LNCaP clone FGC (cell line): ENCODE data around the gene ZNF423.
"Not testable (repeated sequence)": the region's sequence is repeated elsewhere in the genome, so short reads cannot be mapped to it uniquely, and the experiment has no call there.

Experiments
- DNase-seq: peaks from one replicate; pipeline ENCODE4 v3.0.0-alpha.2; 2011; ENCODE audit warnings: low read depth
- H3K4me3 ChIP-seq: 2 replicates; pipeline ENCODE4 v1.5.1; 2011; ENCODE audit warnings: mild to moderate bottlenecking, low read depth, low read length, control low read depth
- CTCF ChIP-seq: IDR thresholded peaks from 2 replicates; pipeline ENCODE4 v1.5.1; 2012; ENCODE audit warnings: mild to moderate bottlenecking; ENCODE audit not compliant: control insufficient read depth, insufficient read depth; ENCODE audit errors: extremely low read depth

ZNF423 gene

GRCh38 chr16:49564496-49565229 lies 291.2 kb downstream of the ZNF423 start:
- H3K4me3 ChIP-seq: no peak overlapping the region
- no peak for TF ChIP-seq CTCF
- no peak for DNase-seq

GRCh38 chr16:49563666-49564065 lies 292.2 kb downstream of the ZNF423 start:
- no peak overlapping the region for H3K4me3 ChIP-seq
- no peak for DNase-seq
- TF ChIP-seq CTCF: no peak

- not testable (repeated sequence) for H3K4me3 ChIP-seq, DNase-seq
Measured at GRCh38 chr16:49562894-49563293, 293.0 kb downstream of the ZNF423 start.

- no peak overlapping the region for H3K4me3 ChIP-seq
- TF ChIP-seq CTCF: no peak
- no peak for DNase-seq
Measured at GRCh38 chr16:49562228-49562627, 293.7 kb downstream of the ZNF423 start.

- no peak for TF ChIP-seq CTCF
- no peak for DNase-seq
- no peak overlapping the region for H3K4me3 ChIP-seq
Measured at GRCh38 chr16:49560004-49560830, 295.7 kb downstream of the ZNF423 start.

- no peak overlapping the region for H3K4me3 ChIP-seq
- no peak for TF ChIP-seq CTCF
- no peak for DNase-seq
Measured at GRCh38 chr16:49559242-49559641, 296.7 kb downstream of the ZNF423 start.

- H3K4me3 ChIP-seq: no peak overlapping the region
- DNase-seq: no peak
- no peak for TF ChIP-seq CTCF
Measured at GRCh38 chr16:49558451-49558850, 297.5 kb downstream of the ZNF423 start.
